ENCODE measurements around the gene LTBP3.
"Not testable (repeated sequence)": the region's sequence is repeated elsewhere in the genome, so short reads cannot be mapped to it uniquely, and the experiment has no call there.

GRCh38 chr11:65518941-65519549, 39.1 kb downstream of the LTBP3 start:
- TF ChIP-seq CTCF (IDR thresholded peaks at IDR 0.05; ENCODE audit: insufficient read depth, low read length, poor library complexity, severe bottlenecking); EZH2phosphoT487 (conservative IDR thresholded peaks at IDR 0.05; ENCODE audit: low read length): not testable (repeated sequence)
